Tibial nerve (tissue), 4 donors: ENCODE results near the gene LAMC3. TPM values are rescaled to one million over a fixed set of nuclear protein-coding genes. Genes with fewer than 3 reads are reported as not detected.

ENCODE experiments used
- DNase-seq, 2 donors: peaks; one replicate each; pipeline ENCODE4 v3.0.0-alpha.2; 2019; ENCODE audit warnings: low spot score in 2 of 2
- H3K27ac ChIP-seq, 4 donors: fragments of 200-600 bp; sonication (generic) in 3 of 4; one replicate each; pipeline ENCODE4 v1.5.1; 2017 to 2019; ENCODE audit warnings: mild to moderate bottlenecking in 1 of 4
- H3K27me3 ChIP-seq, 2 donors: fragments of 200-600 bp; sonication (generic) in 1 of 2; one replicate each; pipeline versions ENCODE4 v1.5.1 to v1.6.0; 2017 to 2019
- H3K36me3 ChIP-seq, 3 donors: fragments of 200-600 bp; sonication (generic); one replicate each; pipeline ENCODE4 v1.5.1; 2018 to 2019
- H3K4me1 ChIP-seq, 4 donors: fragments of 200-600 bp; sonication (generic) in 3 of 4; one replicate each; pipeline ENCODE4 v1.5.1; 2017 to 2019
- H3K4me3 ChIP-seq, 4 donors: fragments of 200-600 bp; sonication (generic) in 3 of 4; one replicate each; pipeline ENCODE4 v1.5.1; 2017 to 2019; ENCODE audit warnings: mild to moderate bottlenecking in 1 of 4, moderate library complexity in 1 of 4
- H3K9me3 ChIP-seq, 4 donors: fragments of 200-600 bp; sonication (generic) in 3 of 4; one replicate each; pipeline ENCODE4 v1.5.1; 2017 to 2019
- CTCF ChIP-seq, 5 experiments: fragments of 200-600 bp in 3 of 5; fragments of 450-650 bp in 2 of 5; sonication (generic) in 3 of 5; IDR thresholded peaks; one replicate each; pipeline ENCODE4 v1.5.1; 2016 to 2019; ENCODE audit warnings: antibody characterized with exemption in 5 of 5, mild to moderate bottlenecking in 3 of 5, moderate library complexity in 2 of 5
- EP300 ChIP-seq, 2 donors: sonication (generic); formaldehyde crosslinking; IDR thresholded peaks; one replicate each; pipeline ENCODE4 v1.6.1; 2017; ENCODE audit warnings: antibody characterized with exemption in 2 of 2, mild to moderate bottlenecking in 1 of 2
- POLR2A ChIP-seq, 2 donors: fragments of 450-650 bp; IDR thresholded peaks; one replicate each; pipeline ENCODE4 v1.6.1; 2017; ENCODE audit warnings: antibody characterized with exemption in 2 of 2, mild to moderate bottlenecking in 2 of 2, moderate library complexity in 2 of 2
- WGBS, 2 donors: methylation state at CpG; one replicate each; pipeline ENCODE4 v1.1.5; 2018; 5-methylcytosine and 5-hydroxymethylcytosine counted together
- total RNA-seq, 4 donors: library from RNA; depleted of rRNA; stranded (reverse); fragments of >200 nt; gene quantifications; one replicate each; pipeline ENCODE4 v1.1.0, GENCODE V29; 2016

Gene LAMC3
- total RNA-seq, 4 donors from 2014 or later = 0.21 to 1.6 TPM; not detected in 2

GRCh38 chr9:130962418-130963316, 46.3 kb upstream of the LAMC3 start:
- Histone ChIP-seq H3K4me1 (no peaks in the 10 kb centered on the region), H3K27me3 (peaks cover 0 to 7% of the 10 kb centered on the region in 2 donors), H3K36me3 (no peaks in the 10 kb centered on the region), H3K4me3 (no peak overlapping the region), H3K27ac (no peak overlapping the region), H3K9me3 (peaks cover 0 to 13% (median 0%) of the 10 kb centered on the region in 4 donors)
- WGBS, 2 donors = 46 to 54% methylated on average over 20 to 22 of the region's 22 CpGs
- DNase-seq = no peak
- no peak for TF ChIP-seq EP300 (IDR thresholded peaks at IDR 0.05)
- TF ChIP-seq CTCF (IDR thresholded peaks at IDR 0.05) = no peak

DNA sequence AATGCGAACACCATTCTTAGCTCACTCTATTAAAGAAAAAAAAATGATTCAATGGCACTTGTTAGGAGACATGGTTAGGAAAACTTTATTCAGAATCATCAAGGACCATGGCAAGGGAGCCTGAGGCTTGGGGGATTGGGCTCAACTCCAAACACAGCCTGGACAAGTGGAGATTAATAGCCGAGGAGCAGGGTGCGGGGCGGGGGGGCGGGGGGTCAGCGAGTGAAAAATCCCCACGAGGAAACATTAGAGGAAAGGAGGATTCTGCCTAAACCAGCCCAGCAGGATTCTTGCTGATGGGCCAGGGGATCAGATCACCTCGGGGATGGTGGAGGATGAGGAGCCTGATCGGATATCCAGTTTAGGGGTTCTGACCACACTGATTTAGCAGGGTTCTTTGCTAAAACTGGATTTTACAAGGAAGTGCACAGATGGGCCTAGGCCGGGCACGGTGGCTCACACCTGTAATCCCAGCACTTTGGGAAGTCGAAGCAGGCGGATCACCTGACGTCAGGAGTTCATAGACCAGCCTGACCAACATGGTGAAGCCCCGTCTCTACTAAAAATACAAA, 45.6 kb upstream of the LAMC3 start:
- no peak for DNase-seq
- Histone ChIP-seq H3K9me3 (peaks cover 0 to 13% (median 0%) of the 10 kb centered on the region in 4 donors), H3K27ac (no peak overlapping the region), H3K36me3 (no peaks in the 10 kb centered on the region), H3K27me3 (peaks cover 0 to 7% of the 10 kb centered on the region in 2 donors), H3K4me3 (no peak overlapping the region), H3K4me1 (no peaks in the 10 kb centered on the region)
- WGBS, 2 donors = 82 to 86% methylated on average over 15 of the region's 15 CpGs
- TF ChIP-seq EP300 (IDR thresholded peaks at IDR 0.05) = no peak
- TF ChIP-seq CTCF (IDR thresholded peaks at IDR 0.05) = no peak
- TF ChIP-seq POLR2A (IDR thresholded peaks at IDR 0.05) = no peak

- Histone ChIP-seq H3K27ac (no peak overlapping the region), H3K4me1 (no peaks in the 10 kb centered on the region), H3K4me3 (no peak overlapping the region), H3K9me3 (peaks cover 0 to 13% (median 0%) of the 10 kb centered on the region in 4 donors), H3K27me3 (peaks cover 0 to 7% of the 10 kb centered on the region in 2 donors), H3K36me3 (no peaks in the 10 kb centered on the region)
- no peak for TF ChIP-seq POLR2A (IDR thresholded peaks at IDR 0.05)
- TF ChIP-seq EP300 (IDR thresholded peaks at IDR 0.05) = no peak
- TF ChIP-seq CTCF (IDR thresholded peaks at IDR 0.05) = no peak
- no peak for DNase-seq
- 94 to 98% methylated on average over 8 of the region's 8 CpGs for WGBS, 2 donors
These were observed 45.1 kb upstream of the LAMC3 start for GRCh38 chr9:130963916-130964315.

- 75 to 81% methylated on average over 7 of the region's 7 CpGs for WGBS, 2 donors
- Histone ChIP-seq H3K27me3 (peaks cover 0 to 7% of the 10 kb centered on the region in 2 donors), H3K4me3 (no peak overlapping the region), H3K4me1 (no peaks in the 10 kb centered on the region), H3K9me3 (peaks cover 0 to 13% (median 0%) of the 10 kb centered on the region in 4 donors), H3K36me3 (no peaks in the 10 kb centered on the region), H3K27ac (no peak overlapping the region)
- no peak for TF ChIP-seq CTCF (IDR thresholded peaks at IDR 0.05)
- TF ChIP-seq EP300 (IDR thresholded peaks at IDR 0.05) = no peak
- TF ChIP-seq POLR2A (IDR thresholded peaks at IDR 0.05) = no peak
- no peak for DNase-seq
These were observed 43.3 kb upstream of the LAMC3 start for GRCh38 chr9:130965680-130966079.

DNA sequence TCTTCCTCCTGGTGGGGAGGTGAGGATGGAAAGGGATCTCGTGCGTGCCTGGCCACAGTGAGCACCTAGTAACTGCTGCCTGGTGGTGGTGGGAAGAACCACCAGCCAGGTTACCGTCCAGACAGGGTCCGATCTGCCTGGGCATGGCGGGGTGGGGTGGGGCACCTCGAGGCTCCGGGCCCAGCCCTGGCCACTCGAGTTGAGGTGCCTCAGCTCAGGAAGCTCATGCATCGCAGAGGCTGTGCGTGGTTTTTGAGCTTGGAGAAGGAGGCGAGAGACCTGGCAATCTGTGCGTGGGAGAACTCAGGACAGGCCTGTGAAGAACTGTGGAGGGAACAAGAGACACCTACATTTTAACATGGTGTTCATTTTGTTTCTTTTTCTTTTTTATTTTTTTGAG, 38.9 kb upstream of the LAMC3 start:
- no peak overlapping the region for H3K4me3 ChIP-seq
- WGBS, 2 donors = 88 to 89% methylated on average over 12 of the region's 12 CpGs
- H3K36me3 ChIP-seq = no peaks in the 10 kb centered on the region
- DNase-seq = no peak
- H3K27me3 ChIP-seq = peaks cover 4 to 51% of the 10 kb centered on the region in 2 donors
- H3K9me3 ChIP-seq = peaks cover 0 to 3% (median 0%) of the 10 kb centered on the region in 4 donors
- H3K4me1 ChIP-seq = no peaks in the 10 kb centered on the region
- TF ChIP-seq POLR2A (IDR thresholded peaks at IDR 0.05) = no peak
- TF ChIP-seq EP300 (IDR thresholded peaks at IDR 0.05) = no peak
- TF ChIP-seq CTCF (IDR thresholded peaks at IDR 0.05) = no peak
- H3K27ac ChIP-seq = no peak overlapping the region
